Muscle of leg (tissue), 11 donors: ENCODE measurements around the gene TK2. TPM values are rescaled to one million over a fixed set of nuclear protein-coding genes. Genes with fewer than 3 reads are reported as not detected.

Source experiments
- DNase-seq: peaks from one replicate; pipeline ENCODE4 v3.0.0; 2013
- H3K27ac ChIP-seq: one replicate; pipeline ENCODE4 v1.5.1; 2013; ENCODE audit warnings: mild to moderate bottlenecking, low read length, control low read depth
- H3K27me3 ChIP-seq: one replicate; pipeline ENCODE4 v1.6.1; 2013; ENCODE audit warnings: low read length; ENCODE audit not compliant: control insufficient read depth, insufficient read depth
- H3K36me3 ChIP-seq: one replicate; pipeline ENCODE4 v1.6.1; 2013; ENCODE audit warnings: low read length; ENCODE audit not compliant: control insufficient read depth, insufficient read depth
- H3K4me1 ChIP-seq: one replicate; pipeline ENCODE4 v1.6.1; 2013; ENCODE audit warnings: low read length; ENCODE audit not compliant: control insufficient read depth, insufficient read depth
- H3K4me3 ChIP-seq: one replicate; pipeline ENCODE4 v1.5.1; 2013; ENCODE audit warnings: low read length, control low read depth
- H3K9me3 ChIP-seq: replicated peaks from 2 replicates; pipeline ENCODE4 v1.6.1; 2013; ENCODE audit warnings: low read depth, low read length; ENCODE audit not compliant: control insufficient read depth
- WGBS: methylation state at CpG from one replicate; pipeline ENCODE4 v1.1.5; 2013; ENCODE audit warnings: missing lambda C conversion rate; ENCODE audit not compliant: insufficient coverage; 5-methylcytosine and 5-hydroxymethylcytosine counted together
- polyA plus RNA-seq, 8 donors: library from polyadenylated mRNA; unstranded; fragments of 120-200 nt; gene quantifications; one replicate each; pipeline versions ENCODE4 v1.2.1 to v1.2.3, GENCODE V29; 2013; ENCODE audit warnings: inconsistent platforms in 1 of 8, low replicate concordance in 1 of 8; ENCODE audit not compliant: insufficient read length in 8 of 8, insufficient read depth in 1 of 8
- total RNA-seq: library from RNA; stranded (reverse); fragments of 120-200 nt; gene quantifications from one replicate; pipeline ENCODE4 v1.2.4, GENCODE V29; 2013

Gene TK2
- total and polyA plus RNA-seq, 9 donors, result 13.6 to 18.8 (median 15.0) TPM

DNA sequence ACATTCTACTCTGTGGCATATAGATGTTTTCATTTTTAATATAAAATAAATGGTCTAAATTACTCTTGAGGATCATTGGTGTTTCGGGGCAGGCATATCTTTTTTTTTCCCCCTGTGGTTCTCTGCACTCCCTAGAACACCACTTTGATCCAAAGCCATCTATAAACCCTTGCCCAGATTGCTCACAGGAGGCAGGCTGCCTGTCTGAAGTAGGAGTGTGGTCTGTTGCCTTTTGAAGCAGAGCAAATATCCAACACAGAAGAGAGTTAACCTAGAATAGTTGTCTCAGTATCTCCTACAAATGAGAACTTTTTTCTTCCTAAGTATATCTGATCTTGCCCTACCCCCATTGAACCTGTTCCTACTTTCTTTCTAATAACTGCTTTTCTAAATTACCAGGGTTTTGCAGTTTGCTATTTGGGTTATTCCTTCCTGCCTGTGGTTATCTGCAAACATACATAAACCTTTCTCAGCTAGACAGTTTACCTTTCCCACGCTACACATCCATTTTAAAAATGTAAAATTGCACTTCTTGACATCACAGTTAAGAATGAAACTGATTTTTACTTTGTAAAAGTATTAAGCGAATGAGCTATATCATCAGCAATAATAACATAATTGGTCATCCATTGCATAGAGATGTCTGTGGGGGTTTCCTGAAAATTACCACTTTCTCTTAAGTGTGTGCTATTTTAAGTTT is 11.6 kb upstream of the TK2 start:
- Histone ChIP-seq H3K4me3 (no peak overlapping the region), H3K27me3 (no peaks in the 10 kb centered on the region), H3K4me1 (no peaks in the 10 kb centered on the region), H3K27ac (no peak overlapping the region), H3K9me3 (no peaks in the 10 kb centered on the region), H3K36me3 (peaks cover 42% of the 10 kb centered on the region)
- WGBS, result no CpG with 5 or more reads among the region's 3 CpGs
- DNase-seq, result no peak

DNA sequence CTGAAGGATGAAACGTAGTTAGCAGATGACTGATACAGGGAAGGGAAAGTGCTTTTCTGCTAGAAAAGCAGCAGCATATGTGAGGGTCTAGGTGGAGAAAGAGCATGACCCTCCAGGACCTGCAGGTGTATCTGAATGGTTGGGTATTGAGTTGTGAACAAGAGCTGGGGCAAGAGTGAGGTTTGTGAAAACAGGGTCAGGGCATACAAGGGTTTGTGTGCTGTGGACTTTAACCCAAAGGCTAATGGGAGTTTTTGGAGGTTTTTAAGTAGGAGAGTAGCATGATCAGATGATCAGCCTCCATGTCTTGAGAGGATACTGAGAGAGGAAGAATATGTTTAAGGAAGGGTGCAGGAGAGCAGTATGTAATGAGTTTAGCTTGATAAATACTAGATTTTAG is 10.2 kb upstream of the TK2 start:
- 71% methylated on average over 1 of the region's 1 CpG for WGBS

DNA sequence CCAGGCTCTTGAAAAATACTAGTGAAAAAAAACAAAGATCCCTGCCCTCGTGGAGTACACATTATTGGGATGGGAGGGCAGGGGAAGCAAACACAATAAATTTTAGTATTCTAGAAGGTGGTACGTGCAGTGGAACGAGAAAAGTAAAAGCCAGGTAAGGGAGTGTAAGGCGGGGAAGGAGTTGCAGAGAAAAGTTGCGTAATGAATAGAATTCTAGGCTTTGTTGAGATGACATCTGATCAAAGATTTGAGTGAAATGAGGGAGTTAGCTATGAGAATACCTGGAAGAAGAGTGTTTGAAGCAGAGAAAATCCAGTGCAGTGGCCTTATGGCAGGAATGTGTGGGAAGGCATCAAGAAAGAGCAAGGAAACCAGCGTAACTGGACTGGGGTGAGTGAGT is 4.6 kb upstream of the TK2 start:
- whole genome bisulfite sequencing, result 94% methylated on average over 5 of the region's 6 CpGs
- no peak for DNase-seq
- H3K27ac ChIP-seq, result no peak overlapping the region
- H3K36me3 ChIP-seq, result peaks cover 13% of the 10 kb centered on the region
- H3K9me3 ChIP-seq, result no peaks in the 10 kb centered on the region
- H3K4me1 ChIP-seq, result peaks cover 27% of the 10 kb centered on the region
- no peaks in the 10 kb centered on the region for H3K27me3 ChIP-seq
- H3K4me3 ChIP-seq, result no peak overlapping the region

More for the DNA sequence above, 10.2 kb upstream of the TK2 start:
- Histone ChIP-seq H3K4me1 (no peaks in the 10 kb centered on the region), H3K4me3 (no peak overlapping the region), H3K9me3 (no peaks in the 10 kb centered on the region), H3K36me3 (peaks cover 31% of the 10 kb centered on the region), H3K27ac (no peak overlapping the region), H3K27me3 (no peaks in the 10 kb centered on the region)
- no peak for DNase-seq

GRCh38 chr16:66554021-66554420 is 4.1 kb upstream of the TK2 start:
- H3K27me3 ChIP-seq, result no peaks in the 10 kb centered on the region
- H3K4me3 ChIP-seq, result no peak overlapping the region
- peaks cover 10% of the 10 kb centered on the region for H3K36me3 ChIP-seq
- no peak overlapping the region for H3K27ac ChIP-seq
- H3K4me1 ChIP-seq, result peaks cover 31% of the 10 kb centered on the region
- WGBS, result 100% methylated on average over 3 of the region's 3 CpGs
- DNase-seq, result no peak
- H3K9me3 ChIP-seq, result no peaks in the 10 kb centered on the region

DNA sequence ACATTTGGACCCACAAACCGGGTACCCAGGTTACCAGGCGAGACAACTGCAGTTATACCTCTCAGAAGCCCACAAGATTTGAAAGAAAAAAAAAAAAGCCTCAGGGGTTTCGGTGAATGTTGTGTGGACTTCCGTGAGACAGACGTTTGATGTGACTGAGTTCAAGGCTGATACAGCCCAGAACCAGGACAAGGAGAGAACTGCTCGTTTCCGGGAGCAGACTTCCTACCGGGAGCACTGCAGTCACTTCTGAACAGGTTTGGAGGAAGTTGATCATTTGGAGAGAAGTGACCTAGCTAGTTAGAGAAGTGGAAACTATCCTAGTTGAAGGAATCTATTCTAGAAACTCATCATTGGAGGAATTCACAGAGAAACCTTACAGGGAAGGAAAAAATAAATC is 3.3 kb upstream of the TK2 start:
- H3K27ac ChIP-seq, result peak overlapping the region; percentile 97
- H3K4me3 ChIP-seq, result peak overlapping the region; percentile 68
- no peaks in the 10 kb centered on the region for H3K27me3 ChIP-seq
- DNase-seq, result peak; percentile 44
- WGBS, result 33% methylated on average over 6 of the region's 8 CpGs
- peaks cover 3% of the 10 kb centered on the region for H3K36me3 ChIP-seq
- H3K9me3 ChIP-seq, result no peaks in the 10 kb centered on the region
- H3K4me1 ChIP-seq, result peaks cover 33% of the 10 kb centered on the region

GRCh38 chr16:66552286-66553177 is 2.6 kb upstream of the TK2 start, which contains the start of gene CKLF:
Gene CKLF (plus strand): TSS chr16:66552576. CDS start chr16:66552716, 140 bp downstream.
- WGBS, result 10% methylated on average over 59 of the region's 63 CpGs
- Histone ChIP-seq H3K27me3 (no peaks in the 10 kb centered on the region), H3K4me3 (peak within 1 kb of the TSS; percentile 68), H3K4me1 (peaks cover 33% of the 10 kb centered on the region), H3K9me3 (no peaks in the 10 kb centered on the region), H3K36me3 (peaks cover 9% of the 10 kb centered on the region), H3K27ac (peak within 1 kb of the TSS; percentile 97)
- DNase-seq, result peak; percentile 95

DNA sequence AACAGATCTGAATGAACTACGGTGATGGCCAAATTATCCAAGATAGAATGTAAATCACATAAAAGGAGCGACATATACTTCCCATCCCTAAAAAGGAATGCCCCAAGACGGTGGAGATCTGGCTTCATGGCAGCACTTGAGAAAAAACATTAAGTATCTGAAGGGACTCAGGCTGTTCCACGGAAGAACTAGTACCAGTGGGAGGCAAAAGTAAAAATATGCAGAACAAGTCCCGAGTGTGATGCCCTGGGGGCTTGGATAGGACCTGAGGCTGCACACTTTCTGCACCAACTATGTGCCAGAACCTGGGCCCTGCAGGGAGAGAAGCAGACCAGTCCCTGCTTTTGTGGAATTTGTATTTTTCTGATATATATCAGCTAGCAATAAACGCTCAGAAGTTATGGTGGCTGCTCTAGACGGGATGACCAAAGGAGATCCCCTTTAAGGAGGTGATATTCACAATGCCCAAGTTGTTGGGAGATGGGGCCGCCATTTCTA is 1.9 kb upstream of the TK2 start:
- WGBS, result 38% methylated on average over 4 of the region's 8 CpGs
- Histone ChIP-seq H3K4me3 (peak overlapping the region; percentile 68), H3K9me3 (no peaks in the 10 kb centered on the region), H3K27me3 (no peaks in the 10 kb centered on the region), H3K27ac (peak overlapping the region; percentile 97), H3K36me3 (peaks cover 14% of the 10 kb centered on the region), H3K4me1 (peaks cover 33% of the 10 kb centered on the region)
- DNase-seq, result peak; percentile 32

GRCh38 chr16:66551348-66551759 is 1.4 kb upstream of the TK2 start:
- no peaks in the 10 kb centered on the region for H3K27me3 ChIP-seq
- peak; percentile 78 for DNase-seq
- 38% methylated on average over 5 of the region's 6 CpGs for WGBS
- H3K4me3 ChIP-seq, result no peak overlapping the region
- peaks cover 14% of the 10 kb centered on the region for H3K36me3 ChIP-seq
- peak overlapping the region; percentile 97 for H3K27ac ChIP-seq
- H3K4me1 ChIP-seq, result peaks cover 33% of the 10 kb centered on the region
- no peaks in the 10 kb centered on the region for H3K9me3 ChIP-seq

GRCh38 chr16:66548868-66549267 is 1.1 kb downstream of the TK2 start:
- Histone ChIP-seq H3K27me3 (no peaks in the 10 kb centered on the region), H3K4me1 (peaks cover 30% of the 10 kb centered on the region), H3K27ac (peak overlapping the region; percentile 94), H3K4me3 (peak overlapping the region; percentile 73), H3K9me3 (no peaks in the 10 kb centered on the region), H3K36me3 (peaks cover 23% of the 10 kb centered on the region)
- no peak for DNase-seq
- WGBS, result 67% methylated on average over 8 of the region's 9 CpGs

- H3K27ac ChIP-seq, result peak overlapping the region; percentile 24
- 97% methylated on average over 4 of the region's 4 CpGs for WGBS
- H3K4me3 ChIP-seq, result no peak overlapping the region
- H3K27me3 ChIP-seq, result no peaks in the 10 kb centered on the region
- no peak for DNase-seq
- H3K9me3 ChIP-seq, result no peaks in the 10 kb centered on the region
- peaks cover 28% of the 10 kb centered on the region for H3K4me1 ChIP-seq
- peaks cover 30% of the 10 kb centered on the region for H3K36me3 ChIP-seq
Observed at GRCh38 chr16:66548068-66548467, 1.9 kb downstream of the TK2 start.
